K562 (cell line): ENCODE measurements around the gene KPNA1.

ENCODE experiments used
- EZH2 ChIP-seq: IDR thresholded peaks from 2 replicates; pipeline ENCODE4 v1.6.1; 2012; ENCODE audit warnings: low read depth, mild to moderate bottlenecking, inconsistent platforms, low read length, borderline replicate concordance
- GABPB1 ChIP-seq: sonication (generic); formaldehyde crosslinking; IDR thresholded peaks from 2 replicates; pipeline ENCODE4 v1.8.0; 2022; ENCODE audit warnings: mild to moderate bottlenecking, missing genetic modification reagents
- ZNF274 ChIP-seq: IDR thresholded peaks from 2 replicates; pipeline ENCODE4 v1.6.1; 2011; ENCODE audit warnings: low read depth, mild to moderate bottlenecking, low read length, moderate library complexity, borderline replicate concordance
- TF ChIP-seq, protein P1 (sequence below), 3 experiments: fragments of 200-800 bp in 1 of 3; fragments of 250-450 bp in 1 of 3; fragments of 450-650 bp in 1 of 3; sonication (Bioruptor Pico) in 1 of 3; sonication (Bioruptor generic) in 1 of 3; formaldehyde crosslinking in 1 of 3; IDR thresholded peaks; 2 replicates each; pipeline versions ENCODE4 v1.6.1 to v1.8.0; 2016 to 2022; ENCODE audit warnings: mild to moderate bottlenecking in 2 of 3, missing genetic modification characterization in 2 of 3, missing compliant biosample characterization in 1 of 3, moderate library complexity in 1 of 3
- TF ChIP-seq, protein P2 (sequence below), 3 experiments: IDR thresholded peaks in 2 of 3; conservative IDR thresholded peaks in 1 of 3; 2 replicates each; pipeline ENCODE4 v1.5.1; 2011 to 2012; ENCODE audit warnings: low read length in 3 of 3, mild to moderate bottlenecking in 3 of 3, control low read depth in 2 of 3, improper control_type of control experiment in 1 of 3, inconsistent platforms in 1 of 3, low read depth in 1 of 3, mixed read lengths in 1 of 3, moderate library complexity in 1 of 3; ENCODE audit not compliant: insufficient read depth in 2 of 3

DNA sequence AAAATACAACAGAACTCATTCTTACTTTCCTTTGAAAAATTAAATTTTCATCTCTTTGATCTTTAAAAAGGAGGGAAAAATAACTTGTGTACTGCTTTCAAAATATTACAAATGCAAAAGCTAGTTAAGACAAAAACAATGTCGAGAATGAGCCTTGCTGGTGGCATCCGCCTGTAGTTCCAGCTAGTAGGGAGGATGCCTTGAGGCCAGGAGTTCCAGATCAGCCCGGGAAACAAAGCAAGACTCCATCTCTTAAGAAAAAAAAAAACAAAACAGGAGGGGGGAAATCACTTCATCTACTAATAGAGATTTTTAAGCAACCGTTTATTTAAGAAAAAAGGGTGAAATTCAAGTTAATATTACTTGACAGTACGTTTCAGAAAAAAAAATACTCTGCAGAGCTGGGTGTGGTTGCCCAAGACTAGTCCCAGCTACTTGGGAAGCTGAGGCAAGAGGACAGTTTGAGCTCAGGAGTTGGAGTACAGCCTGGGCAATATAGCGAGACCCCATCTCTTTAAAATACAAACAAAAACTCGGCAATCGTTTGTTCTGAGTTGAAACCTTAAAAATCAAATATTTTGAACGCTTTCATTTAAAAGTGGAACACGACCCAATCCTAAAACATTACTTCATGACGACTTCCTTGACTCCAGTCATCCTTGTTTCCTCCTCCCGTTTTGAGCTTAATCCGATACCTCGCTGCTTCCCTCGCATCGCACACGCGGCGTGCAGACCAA is 1.2 kb downstream of the KPNA1 start:
- no peak for TF ChIP-seq ZNF274
- TF ChIP-seq, protein P1, sequence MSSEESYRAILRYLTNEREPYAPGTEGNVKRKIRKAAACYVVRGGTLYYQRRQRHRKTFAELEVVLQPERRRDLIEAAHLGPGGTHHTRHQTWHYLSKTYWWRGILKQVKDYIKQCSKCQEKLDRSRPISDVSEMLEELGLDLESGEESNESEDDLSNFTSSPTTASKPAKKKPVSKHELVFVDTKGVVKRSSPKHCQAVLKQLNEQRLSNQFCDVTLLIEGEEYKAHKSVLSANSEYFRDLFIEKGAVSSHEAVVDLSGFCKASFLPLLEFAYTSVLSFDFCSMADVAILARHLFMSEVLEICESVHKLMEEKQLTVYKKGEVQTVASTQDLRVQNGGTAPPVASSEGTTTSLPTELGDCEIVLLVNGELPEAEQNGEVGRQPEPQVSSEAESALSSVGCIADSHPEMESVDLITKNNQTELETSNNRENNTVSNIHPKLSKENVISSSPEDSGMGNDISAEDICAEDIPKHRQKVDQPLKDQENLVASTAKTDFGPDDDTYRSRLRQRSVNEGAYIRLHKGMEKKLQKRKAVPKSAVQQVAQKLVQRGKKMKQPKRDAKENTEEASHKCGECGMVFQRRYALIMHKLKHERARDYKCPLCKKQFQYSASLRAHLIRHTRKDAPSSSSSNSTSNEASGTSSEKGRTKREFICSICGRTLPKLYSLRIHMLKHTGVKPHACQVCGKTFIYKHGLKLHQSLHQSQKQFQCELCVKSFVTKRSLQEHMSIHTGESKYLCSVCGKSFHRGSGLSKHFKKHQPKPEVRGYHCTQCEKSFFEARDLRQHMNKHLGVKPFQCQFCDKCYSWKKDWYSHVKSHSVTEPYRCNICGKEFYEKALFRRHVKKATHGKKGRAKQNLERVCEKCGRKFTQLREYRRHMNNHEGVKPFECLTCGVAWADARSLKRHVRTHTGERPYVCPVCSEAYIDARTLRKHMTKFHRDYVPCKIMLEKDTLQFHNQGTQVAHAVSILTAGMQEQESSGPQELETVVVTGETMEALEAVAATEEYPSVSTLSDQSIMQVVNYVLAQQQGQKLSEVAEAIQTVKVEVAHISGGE (CRISPR knock-in tag; IDR thresholded peaks at IDR 0.05) = no peak
- TF ChIP-seq GABPB1 (CRISPR knock-in tag) = no peak
- TF ChIP-seq EZH2 = no peak
- TF ChIP-seq, protein P2, sequence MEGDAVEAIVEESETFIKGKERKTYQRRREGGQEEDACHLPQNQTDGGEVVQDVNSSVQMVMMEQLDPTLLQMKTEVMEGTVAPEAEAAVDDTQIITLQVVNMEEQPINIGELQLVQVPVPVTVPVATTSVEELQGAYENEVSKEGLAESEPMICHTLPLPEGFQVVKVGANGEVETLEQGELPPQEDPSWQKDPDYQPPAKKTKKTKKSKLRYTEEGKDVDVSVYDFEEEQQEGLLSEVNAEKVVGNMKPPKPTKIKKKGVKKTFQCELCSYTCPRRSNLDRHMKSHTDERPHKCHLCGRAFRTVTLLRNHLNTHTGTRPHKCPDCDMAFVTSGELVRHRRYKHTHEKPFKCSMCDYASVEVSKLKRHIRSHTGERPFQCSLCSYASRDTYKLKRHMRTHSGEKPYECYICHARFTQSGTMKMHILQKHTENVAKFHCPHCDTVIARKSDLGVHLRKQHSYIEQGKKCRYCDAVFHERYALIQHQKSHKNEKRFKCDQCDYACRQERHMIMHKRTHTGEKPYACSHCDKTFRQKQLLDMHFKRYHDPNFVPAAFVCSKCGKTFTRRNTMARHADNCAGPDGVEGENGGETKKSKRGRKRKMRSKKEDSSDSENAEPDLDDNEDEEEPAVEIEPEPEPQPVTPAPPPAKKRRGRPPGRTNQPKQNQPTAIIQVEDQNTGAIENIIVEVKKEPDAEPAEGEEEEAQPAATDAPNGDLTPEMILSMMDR (IDR thresholded peaks at IDR 0.05 in 2 of 3, conservative IDR thresholded peaks at IDR 0.05 in 1 of 3; ENCODE audit: insufficient read depth in 2 of 3, low read depth in 1 of 3, low read length in 3 of 3) = no peak
